SK-N-MC (cell line): ENCODE measurements around the gene CCDC88C.

Experiments
- DNase-seq: peaks from one replicate; pipeline ENCODE4 v3.0.0-alpha.2; 2011; ENCODE audit warnings: low read depth, low spot score
- H3K27ac ChIP-seq: fragments of 200-600 bp; sonication (generic); 2 replicates; pipeline ENCODE4 v1.5.1; 2016; ENCODE audit warnings: mixed run types
- H3K36me3 ChIP-seq: fragments of 200-600 bp; sonication (generic); 2 replicates; pipeline ENCODE4 v1.6.1; 2017; ENCODE audit warnings: antibody characterized with exemption, low read length, mixed read lengths; ENCODE audit not compliant: insufficient read depth
- H3K4me3 ChIP-seq: fragments of 200-600 bp; sonication (generic); 2 replicates; pipeline ENCODE4 v1.5.1; 2016
- H3K9ac ChIP-seq: fragments of 200-600 bp; sonication (generic); 2 replicates; pipeline ENCODE4 v1.8.0; 2017; ENCODE audit warnings: mixed run types, mixed read lengths; ENCODE audit not compliant: insufficient read length
- H3K9me3 ChIP-seq: fragments of 200-600 bp; sonication (generic); 2 replicates; pipeline ENCODE4 v1.6.1; 2017; ENCODE audit warnings: low read depth, mild to moderate bottlenecking, antibody characterized with exemption, low read length, moderate library complexity, mixed read lengths
- EZH2 ChIP-seq: fragments of 200-600 bp; sonication (generic); IDR thresholded peaks from one replicate; pipeline ENCODE4 v1.6.1; 2017; ENCODE audit warnings: antibody characterized with exemption
- FOXP2 ChIP-seq: optimal IDR thresholded peaks from 2 replicates; pipeline ENCODE3; 2011; ENCODE audit warnings: mild to moderate bottlenecking, moderate library complexity; ENCODE audit not compliant: insufficient read depth; ENCODE audit errors: extremely low read length, control extremely low read depth
- POLR2AphosphoS5 ChIP-seq: IDR thresholded peaks from 2 replicates; pipeline ENCODE4 v1.6.1; 2012; ENCODE audit warnings: mild to moderate bottlenecking, low read depth, low read length, borderline replicate concordance

The CCDC88C gene

DNA sequence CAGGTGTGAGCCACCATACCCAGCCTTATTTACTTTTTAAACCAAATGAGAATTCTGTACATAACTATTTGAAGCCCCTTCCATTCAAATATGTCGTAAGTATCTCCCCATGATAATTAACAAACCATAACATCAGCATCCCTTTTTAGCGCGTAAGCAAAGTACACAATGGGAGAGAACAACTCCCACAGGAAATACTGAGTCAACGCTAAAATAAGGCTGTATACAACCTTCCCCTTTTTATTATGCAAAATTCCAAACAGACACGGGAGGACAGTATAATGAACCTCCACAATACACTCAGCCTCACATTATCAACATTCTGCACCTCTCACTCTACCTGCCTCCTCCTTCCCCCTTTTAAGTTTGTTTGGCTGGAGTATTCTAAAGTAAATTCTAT, 73.5 kb downstream of the CCDC88C start:
- Histone ChIP-seq H3K36me3 (no peaks in the 10 kb centered on the region; the same call in 1 of the 2 replicates), H3K9ac (no peak overlapping the region), H3K9me3 (no peaks in the 10 kb centered on the region), H3K4me3 (no peak overlapping the region), H3K27ac (no peak overlapping the region)
- no peak for DNase-seq
- TF ChIP-seq POLR2AphosphoS5: no peak
- TF ChIP-seq EZH2: no peak
- no peak for TF ChIP-seq FOXP2

DNA sequence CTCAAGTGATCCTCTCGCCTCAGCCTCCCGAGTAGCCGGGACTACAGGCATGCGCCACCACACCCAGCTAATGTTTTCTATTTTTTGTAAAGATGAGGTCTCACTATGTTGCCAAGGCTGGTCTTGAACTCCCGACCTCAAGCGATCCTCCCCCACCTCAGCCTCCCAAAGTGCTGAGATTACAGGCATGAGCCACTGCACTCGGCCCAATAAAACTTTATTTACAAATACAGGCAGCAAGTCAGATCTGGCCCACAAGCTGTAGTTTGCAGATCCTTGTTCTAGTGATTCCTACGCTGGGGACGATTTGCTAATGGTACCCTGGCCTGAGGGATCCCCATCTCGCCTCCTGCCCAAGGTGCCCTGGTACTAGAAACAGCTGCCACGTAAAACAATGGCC, 74.6 kb downstream of the CCDC88C start:
- Histone ChIP-seq H3K36me3 (peaks cover under 1% of the 10 kb centered on the region; the same call in 1 of the 2 replicates), H3K9me3 (no peaks in the 10 kb centered on the region), H3K9ac (no peak overlapping the region), H3K27ac (no peak overlapping the region), H3K4me3 (no peak overlapping the region)
- no peak for TF ChIP-seq EZH2
- no peak for TF ChIP-seq POLR2AphosphoS5
- no peak for TF ChIP-seq FOXP2
- DNase-seq: no peak

DNA sequence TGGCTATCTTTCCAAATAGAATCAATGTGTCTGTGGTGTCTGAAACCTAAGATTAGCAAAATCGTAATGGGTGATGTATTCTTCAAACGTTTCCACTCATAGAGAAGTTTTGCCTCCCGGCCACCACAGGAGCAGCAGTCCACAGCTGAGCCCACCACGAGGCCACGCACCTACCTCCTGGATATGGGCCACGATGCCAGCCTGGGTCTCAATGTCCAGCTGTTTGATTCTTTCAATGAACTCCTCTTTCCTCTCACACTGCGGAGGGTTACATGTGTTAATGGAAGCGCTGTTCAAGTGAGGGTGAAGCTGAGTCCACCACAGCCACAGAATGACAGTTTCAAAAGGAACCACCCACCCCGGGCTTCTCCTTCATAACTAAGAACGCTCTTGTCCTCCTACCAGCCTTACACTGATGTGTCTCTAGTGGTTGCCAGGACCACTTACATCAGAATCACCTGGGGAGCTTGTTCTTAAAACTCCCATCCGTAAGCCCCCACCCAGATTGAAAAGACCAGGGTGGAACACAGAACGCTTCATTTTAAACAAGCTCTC, 75.3 kb downstream of the CCDC88C start:
- Histone ChIP-seq H3K4me3 (no peak overlapping the region), H3K27ac (no peak overlapping the region), H3K9me3 (no peaks in the 10 kb centered on the region), H3K36me3 (peaks cover 4% of the 10 kb centered on the region; the same call in 1 of the 2 replicates), H3K9ac (no peak overlapping the region)
- no peak for DNase-seq
- TF ChIP-seq FOXP2 (no peak), POLR2AphosphoS5 (no peak), EZH2 (no peak)

DNA sequence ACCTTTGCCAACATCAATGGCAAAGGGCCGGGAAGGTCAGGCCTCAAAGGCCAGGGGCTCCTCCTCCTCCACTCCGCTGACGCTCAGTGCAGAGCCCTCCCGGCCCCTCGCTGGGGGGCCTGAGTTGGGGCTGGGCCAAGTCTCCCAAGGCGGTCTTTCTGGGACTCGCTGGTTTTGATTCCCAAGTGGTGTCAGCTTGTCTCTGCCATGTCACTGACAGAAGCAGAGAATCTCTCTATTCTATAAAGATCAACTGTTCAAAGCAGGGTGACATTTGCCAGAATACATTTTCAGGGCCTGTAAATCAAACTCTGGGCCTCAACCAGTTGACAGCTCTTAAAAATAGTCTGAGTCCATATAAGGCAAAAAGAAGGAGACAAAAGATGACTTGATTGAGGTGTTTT, 75.9 kb downstream of the CCDC88C start:
- Histone ChIP-seq H3K9me3 (no peaks in the 10 kb centered on the region), H3K4me3 (no peak overlapping the region), H3K27ac (no peak overlapping the region), H3K9ac (no peak overlapping the region), H3K36me3 (peaks cover 4% of the 10 kb centered on the region; the same call in 1 of the 2 replicates)
- no peak for DNase-seq
- no peak for TF ChIP-seq POLR2AphosphoS5
- TF ChIP-seq EZH2: no peak
- no peak for TF ChIP-seq FOXP2

DNA sequence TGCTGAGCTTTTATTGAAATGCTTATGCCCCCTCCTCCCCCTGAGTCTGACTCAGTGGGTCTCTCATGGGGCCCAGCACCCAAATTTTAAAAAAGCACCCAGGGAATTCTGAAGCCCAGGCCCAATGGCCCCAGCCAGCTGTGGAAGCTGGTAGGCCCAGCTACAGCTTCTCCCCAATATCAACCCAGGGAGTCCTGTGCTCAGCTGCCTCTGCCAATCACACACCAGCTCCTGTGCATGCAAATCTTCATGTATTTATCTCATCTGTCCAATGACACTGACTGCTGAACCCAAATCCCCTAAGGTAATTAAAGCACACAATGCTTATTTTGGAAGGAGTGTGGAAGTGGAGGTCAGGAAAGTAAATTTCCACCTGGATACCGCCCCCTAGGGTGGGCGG, 76.3 kb downstream of the CCDC88C start:
- Histone ChIP-seq H3K9me3 (no peaks in the 10 kb centered on the region), H3K4me3 (no peak overlapping the region), H3K36me3 (peaks cover 4% of the 10 kb centered on the region; the same call in 1 of the 2 replicates), H3K27ac (no peak overlapping the region), H3K9ac (no peak overlapping the region)
- no peak for DNase-seq
- TF ChIP-seq FOXP2 (no peak), POLR2AphosphoS5 (no peak), EZH2 (no peak)

DNA sequence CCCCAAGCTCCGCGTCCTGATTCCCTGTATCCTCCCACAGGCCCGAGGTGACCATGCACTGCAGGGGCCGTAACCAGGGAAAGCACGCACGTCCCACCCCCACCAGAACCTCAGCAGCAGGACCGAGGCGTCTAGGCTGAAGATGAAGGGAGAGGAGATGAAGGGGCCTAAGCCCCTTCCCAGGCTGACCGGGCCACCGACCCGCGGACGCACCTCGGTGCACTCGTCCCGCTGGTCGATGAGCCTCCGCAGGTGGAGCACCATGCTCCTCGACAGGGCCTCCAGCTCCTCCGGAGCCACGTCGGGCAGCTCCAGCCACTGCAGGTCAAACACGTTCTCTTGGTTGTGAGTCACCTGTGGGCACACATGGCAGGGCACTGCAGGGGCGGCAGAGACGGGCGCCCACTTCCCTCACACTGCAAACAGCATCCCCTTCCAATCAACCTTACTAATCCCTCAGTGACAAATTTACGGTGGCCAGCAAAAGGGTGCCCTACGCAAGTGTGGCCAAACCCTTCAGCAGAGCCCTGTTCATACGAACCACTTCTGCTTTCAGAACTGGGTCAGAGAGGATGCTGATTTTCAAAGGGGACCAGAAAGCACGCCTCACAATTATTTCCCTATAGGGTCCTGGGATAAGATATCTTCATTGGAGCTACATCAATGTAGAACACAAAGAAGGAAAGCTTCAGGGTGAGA, 77.8 kb downstream of the CCDC88C start:
- Histone ChIP-seq H3K9me3 (no peaks in the 10 kb centered on the region), H3K36me3 (peaks cover 4% of the 10 kb centered on the region; the same call in 1 of the 2 replicates), H3K4me3 (no peak overlapping the region), H3K27ac (no peak overlapping the region), H3K9ac (no peak overlapping the region)
- TF ChIP-seq FOXP2 (no peak), POLR2AphosphoS5 (no peak), EZH2 (no peak)
- DNase-seq: no peak

DNA sequence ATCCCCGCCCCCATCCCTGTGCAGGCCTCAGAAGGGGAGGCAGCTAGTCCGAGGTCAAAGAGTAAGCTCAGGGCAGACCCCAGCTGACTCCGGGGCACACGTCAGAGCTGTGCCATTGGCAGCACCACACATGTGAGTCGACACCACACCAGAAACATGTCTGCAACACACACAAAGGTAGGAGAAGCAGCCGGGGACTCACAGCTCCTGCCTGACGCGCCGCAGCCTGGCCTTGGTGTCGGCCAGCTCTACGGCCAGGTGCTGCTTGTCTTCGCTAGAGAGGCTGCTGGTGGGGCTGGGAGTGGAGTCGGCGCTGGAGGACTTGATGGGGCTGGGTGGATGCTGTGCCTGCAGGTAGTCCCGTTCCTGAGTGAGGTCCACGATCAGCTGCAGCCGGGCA, 78.5 kb downstream of the CCDC88C start:
- no peak overlapping the region for H3K4me3 ChIP-seq
- H3K36me3 ChIP-seq: peaks cover 4% of the 10 kb centered on the region; the same call in 1 of the 2 replicates
- H3K9ac ChIP-seq: no peak overlapping the region
- no peaks in the 10 kb centered on the region for H3K9me3 ChIP-seq
- TF ChIP-seq FOXP2 (no peak), EZH2 (no peak), POLR2AphosphoS5 (no peak)
- no peak overlapping the region for H3K27ac ChIP-seq
- DNase-seq: no peak

DNA sequence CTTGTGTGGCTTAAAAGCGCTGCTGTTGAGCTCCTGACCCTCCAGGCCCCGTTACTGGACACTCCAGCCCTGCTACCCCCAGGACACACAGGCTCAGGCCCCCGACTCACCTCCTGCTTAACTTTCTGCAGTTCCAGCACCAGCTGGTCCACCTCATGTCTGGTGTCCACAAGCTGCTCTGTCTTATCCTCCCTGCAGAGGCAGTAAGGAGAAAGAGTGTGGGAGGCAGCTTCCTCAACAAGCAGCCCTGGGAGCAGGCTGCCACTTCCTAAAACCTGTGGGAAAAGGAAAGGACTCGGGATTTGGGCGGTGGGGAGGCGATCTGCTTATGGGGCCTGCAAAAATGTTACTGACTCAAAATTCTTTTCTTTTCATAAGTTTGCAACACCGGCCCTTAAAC, 79.2 kb downstream of the CCDC88C start:
- Histone ChIP-seq H3K4me3 (no peak overlapping the region), H3K9me3 (no peaks in the 10 kb centered on the region), H3K27ac (no peak overlapping the region), H3K36me3 (peaks cover 4% of the 10 kb centered on the region; the same call in 1 of the 2 replicates), H3K9ac (no peak overlapping the region)
- no peak for TF ChIP-seq POLR2AphosphoS5
- no peak for TF ChIP-seq EZH2
- no peak for TF ChIP-seq FOXP2
- no peak for DNase-seq
